ENCODE results near the gene CFAP74.

The CFAP74 gene

DNA sequence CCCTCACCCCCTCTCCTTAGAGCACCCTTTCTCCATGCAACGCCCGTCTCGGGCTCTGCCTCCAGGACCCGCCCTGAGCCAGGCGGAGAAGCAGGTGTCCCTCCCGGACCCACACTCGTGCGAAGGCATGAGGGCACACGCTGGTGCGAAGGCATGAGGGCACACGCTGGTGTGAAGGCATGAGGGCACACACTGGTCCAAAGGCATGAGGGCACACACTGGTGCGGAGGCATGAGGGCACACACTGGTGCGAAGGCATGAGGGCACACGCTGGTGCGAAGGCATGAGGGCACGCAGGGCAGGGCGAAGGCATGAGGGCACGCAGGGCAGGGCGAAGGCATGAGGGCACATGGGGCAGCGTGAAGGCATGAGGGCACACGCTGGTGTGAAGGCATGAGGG is 78.7 kb downstream of the CFAP74 start:
- H3K4me1 Mint-ChIP-seq: no peaks in the 10 kb centered on the region
- H3K9me3 Mint-ChIP-seq: no peaks in the 10 kb centered on the region
- TF ChIP-seq, protein P1, sequence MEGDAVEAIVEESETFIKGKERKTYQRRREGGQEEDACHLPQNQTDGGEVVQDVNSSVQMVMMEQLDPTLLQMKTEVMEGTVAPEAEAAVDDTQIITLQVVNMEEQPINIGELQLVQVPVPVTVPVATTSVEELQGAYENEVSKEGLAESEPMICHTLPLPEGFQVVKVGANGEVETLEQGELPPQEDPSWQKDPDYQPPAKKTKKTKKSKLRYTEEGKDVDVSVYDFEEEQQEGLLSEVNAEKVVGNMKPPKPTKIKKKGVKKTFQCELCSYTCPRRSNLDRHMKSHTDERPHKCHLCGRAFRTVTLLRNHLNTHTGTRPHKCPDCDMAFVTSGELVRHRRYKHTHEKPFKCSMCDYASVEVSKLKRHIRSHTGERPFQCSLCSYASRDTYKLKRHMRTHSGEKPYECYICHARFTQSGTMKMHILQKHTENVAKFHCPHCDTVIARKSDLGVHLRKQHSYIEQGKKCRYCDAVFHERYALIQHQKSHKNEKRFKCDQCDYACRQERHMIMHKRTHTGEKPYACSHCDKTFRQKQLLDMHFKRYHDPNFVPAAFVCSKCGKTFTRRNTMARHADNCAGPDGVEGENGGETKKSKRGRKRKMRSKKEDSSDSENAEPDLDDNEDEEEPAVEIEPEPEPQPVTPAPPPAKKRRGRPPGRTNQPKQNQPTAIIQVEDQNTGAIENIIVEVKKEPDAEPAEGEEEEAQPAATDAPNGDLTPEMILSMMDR (IDR thresholded peaks at IDR 0.05; ENCODE audit: unreplicated experiment in 3 of 3): no peak
- no peak overlapping the region for H3K4me3 Mint-ChIP-seq
- H3K27me3 Mint-ChIP-seq (ENCODE audit: low read depth): peaks cover 3% of the 10 kb centered on the region
- no peak overlapping the region for H3K27ac Mint-ChIP-seq
- no peaks in the 10 kb centered on the region for H3K36me3 Mint-ChIP-seq (ENCODE audit: low read depth)

DNA sequence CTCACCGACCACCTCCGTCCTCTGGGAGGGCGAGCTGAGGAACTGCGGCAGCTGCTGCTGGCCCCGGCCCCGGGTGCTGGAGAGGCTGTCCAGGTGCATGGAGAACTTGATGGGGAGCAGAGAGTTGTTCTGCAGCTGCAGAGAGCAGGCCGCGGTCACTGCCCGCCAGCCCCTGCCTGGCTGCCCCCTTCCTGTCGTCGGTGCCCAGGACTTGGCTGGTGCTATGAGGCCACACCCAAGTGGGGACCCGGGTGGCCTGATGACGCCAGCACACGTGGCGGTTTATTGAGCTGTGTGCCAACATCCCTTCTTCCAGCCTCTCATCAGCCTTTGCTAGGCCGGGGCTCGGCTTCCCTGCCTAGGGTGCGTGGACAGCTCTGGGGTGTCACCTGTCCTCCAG is 79.2 kb downstream of the CFAP74 start:
- no peak overlapping the region for H3K27ac Mint-ChIP-seq
- no peaks in the 10 kb centered on the region for H3K9me3 Mint-ChIP-seq
- no peak overlapping the region for H3K4me3 Mint-ChIP-seq
- TF ChIP-seq, protein P1 (IDR thresholded peaks at IDR 0.05; ENCODE audit: unreplicated experiment in 3 of 3): no peak
- H3K27me3 Mint-ChIP-seq (ENCODE audit: low read depth): peaks cover 6% of the 10 kb centered on the region
- no peaks in the 10 kb centered on the region for H3K36me3 Mint-ChIP-seq (ENCODE audit: low read depth)
- H3K4me1 Mint-ChIP-seq: no peaks in the 10 kb centered on the region

DNA sequence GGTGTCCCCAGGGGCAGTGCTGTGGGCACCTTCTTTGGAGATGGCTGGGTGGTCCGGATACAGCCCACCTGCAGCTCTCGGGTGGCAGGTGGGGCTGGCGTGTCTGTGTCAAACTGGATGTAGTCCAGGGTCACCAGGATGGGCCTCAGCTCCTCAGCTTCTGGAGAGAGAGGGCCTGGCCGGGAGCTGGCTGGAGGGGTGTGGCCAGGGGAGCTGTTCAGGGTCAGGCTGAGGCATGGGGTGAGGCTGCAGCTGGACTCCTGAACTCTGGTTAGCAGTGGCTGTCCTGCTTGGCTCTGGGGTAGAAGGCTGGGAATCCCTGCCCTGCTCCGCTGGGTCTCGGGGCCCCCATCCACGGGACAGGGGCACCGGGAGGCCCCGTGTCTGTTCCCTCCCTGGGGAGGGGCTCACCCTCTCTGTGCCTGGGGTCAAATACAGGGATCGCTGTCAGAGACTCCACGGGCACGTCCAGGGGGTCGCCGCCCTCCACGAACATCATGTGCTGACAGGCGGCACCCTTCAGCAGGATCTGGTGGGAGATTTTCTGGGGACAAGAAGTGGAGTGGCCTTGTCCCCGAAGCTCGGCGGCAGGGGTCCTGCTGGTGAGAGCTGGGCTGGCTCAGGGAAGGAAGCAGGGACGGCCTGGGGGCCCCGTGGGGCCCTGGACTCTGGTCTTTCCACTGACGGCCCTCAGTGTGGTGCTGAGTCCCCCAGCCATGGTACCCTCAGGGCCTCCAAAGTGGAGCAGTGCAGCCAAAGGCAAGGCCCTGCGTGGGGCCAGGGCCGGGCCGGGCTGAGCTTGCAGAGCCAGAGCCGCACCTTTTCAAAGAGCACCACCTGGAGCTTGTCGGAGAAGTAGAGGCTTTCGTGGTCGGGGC is 80.4 kb downstream of the CFAP74 start:
- no peaks in the 10 kb centered on the region for H3K36me3 Mint-ChIP-seq (ENCODE audit: low read depth)
- H3K27me3 Mint-ChIP-seq (ENCODE audit: low read depth): peaks cover 7% of the 10 kb centered on the region
- TF ChIP-seq, protein P1 (IDR thresholded peaks at IDR 0.05; ENCODE audit: unreplicated experiment in 3 of 3): no peak
- H3K4me3 Mint-ChIP-seq: no peak overlapping the region
- no peaks in the 10 kb centered on the region for H3K4me1 Mint-ChIP-seq
- no peak overlapping the region for H3K27ac Mint-ChIP-seq
- H3K9me3 Mint-ChIP-seq: no peaks in the 10 kb centered on the region

DNA sequence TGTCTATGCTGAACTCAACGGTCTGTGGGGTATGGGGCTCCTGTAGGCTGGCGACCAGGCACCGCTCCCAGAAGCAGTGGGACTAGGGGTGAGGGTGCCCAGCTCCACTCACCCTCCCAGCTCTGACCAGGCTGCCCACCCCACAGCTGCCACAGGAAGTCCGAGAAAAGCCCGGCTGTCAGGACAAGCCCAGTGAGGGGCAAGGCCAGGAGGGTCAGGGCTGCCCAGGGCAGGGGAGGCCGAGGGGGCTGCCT is 81.0 kb downstream of the CFAP74 start:
- Mint-ChIP-seq H3K4me1 (peaks cover 1% of the 10 kb centered on the region), H3K27me3 (ENCODE audit: low read depth) (peaks cover 7% of the 10 kb centered on the region), H3K9me3 (no peaks in the 10 kb centered on the region), H3K4me3 (no peak overlapping the region), H3K27ac (no peak overlapping the region), H3K36me3 (ENCODE audit: low read depth) (no peaks in the 10 kb centered on the region)
- TF ChIP-seq, protein P1 (IDR thresholded peaks at IDR 0.05; ENCODE audit: unreplicated experiment in 3 of 3): no peak

DNA sequence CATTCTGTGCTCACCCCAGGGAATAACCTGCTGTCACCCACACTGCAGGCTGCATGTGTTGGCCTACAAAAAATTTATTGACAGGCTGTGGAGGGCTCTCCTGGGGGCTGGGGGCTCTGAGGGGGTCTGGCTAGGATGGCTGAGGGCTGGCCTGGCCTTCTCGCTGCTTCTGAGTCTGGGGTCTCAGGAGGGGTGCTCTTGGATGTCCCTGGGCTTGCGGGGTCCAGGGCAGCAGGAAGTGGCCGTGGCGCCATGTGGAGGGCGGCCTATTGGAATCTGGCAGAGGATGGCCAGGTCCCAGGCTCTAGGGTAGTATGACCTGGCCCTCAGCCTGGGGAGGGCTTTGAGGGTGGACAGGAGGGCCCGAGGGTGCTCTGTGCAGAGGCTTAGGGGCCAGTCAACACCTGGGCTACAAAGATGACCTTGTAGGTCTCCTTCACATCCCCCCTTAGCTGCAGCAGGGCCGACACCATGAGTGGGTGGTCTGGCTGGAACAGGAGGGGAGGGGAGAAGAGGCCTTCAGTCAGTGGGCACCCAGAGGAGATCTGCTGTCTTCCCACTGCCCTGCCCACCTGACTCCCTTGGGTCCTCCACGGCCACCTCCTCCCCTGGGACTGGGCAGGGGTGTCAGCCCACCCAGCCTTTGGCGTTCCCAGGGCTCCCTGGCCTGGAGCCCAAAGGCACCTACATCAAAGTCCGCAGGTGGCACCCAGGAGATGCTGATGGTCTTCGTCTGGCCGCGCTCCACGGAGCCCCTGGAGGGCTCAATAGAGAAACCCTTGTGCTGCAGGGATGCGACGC is 81.5 kb downstream of the CFAP74 start:
- TF ChIP-seq, protein P1 (IDR thresholded peaks at IDR 0.05; ENCODE audit: unreplicated experiment in 3 of 3): no peak
- Mint-ChIP-seq H3K4me1 (peaks cover 6% of the 10 kb centered on the region), H3K36me3 (ENCODE audit: low read depth) (no peaks in the 10 kb centered on the region), H3K27ac (no peak overlapping the region), H3K9me3 (no peaks in the 10 kb centered on the region), H3K27me3 (ENCODE audit: low read depth) (peaks cover 7% of the 10 kb centered on the region), H3K4me3 (no peak overlapping the region)
